ENCODE results near the gene NCOR2. TPM values are rescaled to one million over a fixed set of nuclear protein-coding genes. Genes with fewer than 3 reads are reported as not detected.

Gene NCOR2
- total RNA-seq, 4 donors from 2014 or later = 211 to 265 (median 225) TPM

DNA sequence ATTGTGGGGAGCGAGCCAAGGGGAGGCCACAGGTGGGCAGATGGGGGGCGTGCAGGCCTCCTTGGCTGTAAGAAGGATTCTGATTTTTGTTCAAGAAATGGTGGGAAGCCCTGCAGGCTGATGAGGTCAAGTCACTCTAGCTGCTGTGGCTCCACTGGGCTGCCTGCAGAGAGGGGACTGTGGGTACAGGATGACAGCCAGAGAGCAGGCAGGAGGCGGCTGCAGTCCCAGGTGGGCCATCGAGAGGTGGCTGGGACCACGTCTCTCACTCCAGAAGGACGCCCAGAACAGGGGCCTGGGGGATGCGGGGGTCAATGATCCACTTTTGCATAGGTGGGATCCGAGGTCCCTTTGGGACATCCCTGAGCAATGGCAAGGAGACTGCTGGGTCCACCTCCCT, 9.1 kb downstream of the NCOR2 start:
- Histone ChIP-seq H3K36me3 (peaks cover 0 to 5% (median 0%) of the 10 kb centered on the region in 3 donors), H3K4me3 (no peak overlapping the region), H3K9me3 (no peaks in the 10 kb centered on the region), H3K27me3 (no peaks in the 10 kb centered on the region), H3K27ac (peak overlapping the region in 1 of 4 donors; percentile 66), H3K4me1 (peaks cover 0 to 92% (median 43%) of the 10 kb centered on the region in 4 donors)
- no peak for DNase-seq (ENCODE audit: low spot score in 2 of 2)
- TF ChIP-seq EP300 (IDR thresholded peaks at IDR 0.05) (no peak), POLR2A (IDR thresholded peaks at IDR 0.05) (no peak), CTCF (IDR thresholded peaks at IDR 0.05) (no peak)
- 78 to 97% methylated on average over 7 to 8 of the region's 8 CpGs for WGBS, 2 donors

- no peaks in the 10 kb centered on the region for H3K9me3 ChIP-seq
- DNase-seq (ENCODE audit: low spot score in 2 of 2) = no peak
- peak overlapping the region in 2 of 4 donors; percentile 12 to 66 for H3K27ac ChIP-seq
- no peak overlapping the region for H3K4me3 ChIP-seq
- no peaks in the 10 kb centered on the region for H3K27me3 ChIP-seq
- 65 to 68% methylated on average over 15 of the region's 15 CpGs for WGBS, 2 donors
- TF ChIP-seq EP300 (IDR thresholded peaks at IDR 0.05) (no peak), POLR2A (IDR thresholded peaks at IDR 0.05) (no peak), CTCF (IDR thresholded peaks at IDR 0.05) (no peak)
- peaks cover 0 to 87% (median 38%) of the 10 kb centered on the region in 4 donors for H3K4me1 ChIP-seq
- H3K36me3 ChIP-seq = peaks cover 0 to 5% (median 0%) of the 10 kb centered on the region in 3 donors
These were observed 9.7 kb downstream of the NCOR2 start for GRCh38 chr12:124557518-124558223.

DNA sequence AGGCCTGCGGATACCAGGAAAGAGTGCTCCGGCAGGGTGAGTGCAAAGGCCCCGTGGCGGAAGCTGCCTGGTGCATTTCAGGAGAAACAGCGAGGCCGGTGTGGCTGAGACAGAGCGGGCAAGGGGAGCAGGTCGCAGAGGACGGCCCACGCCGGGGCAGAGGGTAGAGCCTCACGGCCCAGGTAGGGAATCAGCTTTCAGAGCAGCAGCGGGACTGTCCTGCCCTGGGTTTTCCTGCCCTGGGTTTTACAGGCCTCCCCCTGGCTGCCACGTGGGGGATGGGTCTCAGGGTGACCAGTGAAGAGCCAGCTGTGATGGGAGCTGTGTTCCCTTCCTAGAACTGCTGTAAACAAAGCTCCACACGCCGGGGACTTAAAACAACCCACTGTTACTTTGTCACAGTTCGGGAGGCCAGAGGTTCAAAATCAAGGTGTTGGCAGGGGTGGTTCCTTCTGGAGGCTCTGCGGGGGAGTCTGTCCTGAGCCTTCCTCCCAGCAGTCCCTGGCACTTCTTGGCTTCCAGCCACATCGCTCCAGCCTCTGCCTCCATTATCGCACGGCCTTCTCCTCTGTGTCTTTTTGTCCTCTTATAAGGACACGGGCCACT, 10.4 kb downstream of the NCOR2 start:
- Histone ChIP-seq H3K4me1 (peaks cover 0 to 87% (median 40%) of the 10 kb centered on the region in 4 donors), H3K9me3 (no peaks in the 10 kb centered on the region), H3K27me3 (no peaks in the 10 kb centered on the region), H3K36me3 (peaks cover 0 to 5% (median 0%) of the 10 kb centered on the region in 3 donors), H3K4me3 (no peak overlapping the region), H3K27ac (peak overlapping the region in 2 of 4 donors; percentile 12 to 66)
- DNase-seq (ENCODE audit: low spot score in 2 of 2) = no peak
- TF ChIP-seq POLR2A (IDR thresholded peaks at IDR 0.05) (no peak), CTCF (IDR thresholded peaks at IDR 0.05) (no peak), EP300 (IDR thresholded peaks at IDR 0.05) (no peak)
- 65 to 71% methylated on average over 21 to 22 of the region's 22 CpGs for WGBS, 2 donors

DNA sequence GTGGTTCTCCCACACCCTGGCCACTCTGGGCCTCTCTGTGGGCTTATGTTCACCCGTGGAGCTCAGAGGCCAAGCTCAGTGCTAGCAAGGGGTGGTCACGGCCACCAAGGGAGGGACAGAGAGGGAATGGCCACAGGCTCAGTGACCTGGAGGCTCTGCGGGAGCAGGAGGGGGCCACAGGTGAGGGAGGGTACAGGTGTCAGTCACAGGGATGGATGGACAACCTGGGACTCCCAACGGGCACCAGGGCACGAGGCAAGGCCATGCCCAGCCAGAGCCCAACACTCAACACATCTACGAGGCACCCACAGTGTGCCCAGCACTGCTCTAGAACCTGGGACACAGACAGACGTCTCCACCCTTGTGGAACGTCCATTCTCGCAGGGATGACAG, 11.3 kb downstream of the NCOR2 start:
- TF ChIP-seq EP300 (IDR thresholded peaks at IDR 0.05) = no peak
- TF ChIP-seq POLR2A (IDR thresholded peaks at IDR 0.05) = no peak
- TF ChIP-seq CTCF (IDR thresholded peaks at IDR 0.05) = no peak
- peak overlapping the region in 1 of 4 donors; percentile 36 for H3K27ac ChIP-seq

More for the DNA sequence above, 11.3 kb downstream of the NCOR2 start:
- Histone ChIP-seq H3K36me3 (peaks cover 0 to 5% (median 0%) of the 10 kb centered on the region in 3 donors), H3K27me3 (no peaks in the 10 kb centered on the region), H3K9me3 (no peaks in the 10 kb centered on the region), H3K4me3 (no peak overlapping the region), H3K4me1 (peaks cover 0 to 87% (median 42%) of the 10 kb centered on the region in 4 donors)
- WGBS, 2 donors = 78% methylated on average over 9 of the region's 9 CpGs
- no peak for DNase-seq (ENCODE audit: low spot score in 2 of 2)

Measured in tibial nerve (tissue), 4 donors.